ENCODE measurements around the gene OSBPL2.

GRCh38 chr20:62304331-62305148 is 66.2 kb downstream of the OSBPL2 start:
- TF ChIP-seq CTCF (IDR thresholded peaks at IDR 0.05) (no peak), EZH2 (IDR thresholded peaks at IDR 0.05; ENCODE audit: borderline replicate concordance, insufficient read depth, low read depth, low read length, poor library complexity, severe bottlenecking) (no peak)
